GM19035 (cell line): ENCODE measurements around the gene SLC7A10.
"Not testable (repeated sequence)": the region's sequence is repeated elsewhere in the genome, so short reads cannot be mapped to it uniquely, and the experiment has no call there.

ENCODE experiments used
- ATAC-seq: cut with Tn5 transposase; IDR thresholded peaks from one replicate; pipeline ENCODE4 v1.9.1; 2021; ENCODE audit not compliant: unreplicated experiment

The SLC7A10 gene

GRCh38 chr19:33219261-33219815, 6.3 kb downstream of the SLC7A10 start:
- no peak for ATAC-seq

GRCh38 chr19:33217881-33218280, 7.8 kb downstream of the SLC7A10 start:
- ATAC-seq = no peak

- no peak for ATAC-seq
Measured at GRCh38 chr19:33216198-33216830, 9.3 kb downstream of the SLC7A10 start.

GRCh38 chr19:33215438-33216197, 10.0 kb downstream of the SLC7A10 start:
- no peak for ATAC-seq

GRCh38 chr19:33214596-33214995, 11.1 kb downstream of the SLC7A10 start:
- ATAC-seq = no peak

GRCh38 chr19:33212436-33213172, 13.0 kb downstream of the SLC7A10 start:
- ATAC-seq = no peak

- no peak for ATAC-seq
Measured at GRCh38 chr19:33211794-33212435, 13.7 kb downstream of the SLC7A10 start.

- ATAC-seq = no peak
Measured at GRCh38 chr19:33210266-33210940, 15.2 kb downstream of the SLC7A10 start.

- ATAC-seq = not testable (repeated sequence)
Measured at GRCh38 chr19:33209850-33210230, 15.8 kb downstream of the SLC7A10 start.

- no peak for ATAC-seq
Measured at GRCh38 chr19:33208904-33209849, 16.5 kb downstream of the SLC7A10 start.

- ATAC-seq = no peak
Measured at GRCh38 chr19:33208371-33208895, 17.2 kb downstream of the SLC7A10 start.

- ATAC-seq = no peak
Measured at GRCh38 chr19:33207903-33208302, 17.7 kb downstream of the SLC7A10 start.

GRCh38 chr19:33207040-33207620, 18.5 kb downstream of the SLC7A10 start:
- ATAC-seq = no peak

- no peak for ATAC-seq
Measured at GRCh38 chr19:33206261-33207039, 19.2 kb downstream of the SLC7A10 start.

- ATAC-seq = no peak
Measured at GRCh38 chr19:33205531-33206260, 20.0 kb downstream of the SLC7A10 start.

- no peak for ATAC-seq
Measured at GRCh38 chr19:33205110-33205509, 20.5 kb downstream of the SLC7A10 start.
